HFFc6 (cell line): ENCODE data around the gene GCHFR. TPM values are rescaled to one million over a fixed set of nuclear protein-coding genes. Genes with fewer than 3 reads are reported as not detected.

Experiments
- DNase-seq: peaks from one replicate; pipeline ENCODE4 v3.0.0-alpha.2; 2018
- H3K27ac Mint-ChIP-seq: 2 replicates; pipeline ENCODE4 v1.8.0; 2020; ENCODE audit warnings: mild to moderate bottlenecking, mixed read lengths
- H3K27me3 Mint-ChIP-seq: 2 replicates; pipeline ENCODE4 v1.8.0; 2021; ENCODE audit warnings: mild to moderate bottlenecking, moderate library complexity, mixed read lengths; ENCODE audit not compliant: insufficient read depth
- H3K36me3 Mint-ChIP-seq: 2 replicates; pipeline ENCODE4 v1.8.0; 2021; ENCODE audit warnings: low read depth, mixed read lengths
- H3K4me1 Mint-ChIP-seq: 2 replicates; pipeline ENCODE4 v1.8.0; 2020; ENCODE audit warnings: low read depth, mixed read lengths
- H3K4me3 Mint-ChIP-seq: 2 replicates; pipeline ENCODE4 v1.8.0; 2020; ENCODE audit warnings: mild to moderate bottlenecking, moderate library complexity, mixed read lengths
- H3K9me3 Mint-ChIP-seq: 2 replicates; pipeline ENCODE4 v1.8.0; 2020; ENCODE audit warnings: mild to moderate bottlenecking, mixed read lengths
- total RNA-seq, 6 experiments: library from RNA; stranded (reverse); fragmentation: NEBNext Ultra II Directional; extraction: Animal tissue kit (Norgen Biotek cat#: 25700); gene quantifications; 2 replicates in 1 of 6; 3 replicates in 5 of 6; pipeline ENCODE4 v1.2.3, GENCODE V29; 2021
- TF ChIP-seq, protein P1 (sequence below): fragments of 200-600 bp; sonication (generic); IDR thresholded peaks from 2 replicates; pipeline ENCODE4 v1.5.0; 2021; ENCODE audit warnings: antibody characterized with exemption, mild to moderate bottlenecking

The GCHFR gene
- total RNA-seq, 6 experiments from 2014 or later = 1.6 to 3.1 (median 2.7) TPM

GRCh38 chr15:40799523-40799922 is 35.7 kb downstream of the GCHFR start:
- no peak for DNase-seq
- H3K9me3 Mint-ChIP-seq = no peaks in the 10 kb centered on the region
- H3K4me3 Mint-ChIP-seq = no peak overlapping the region
- TF ChIP-seq, protein P1, sequence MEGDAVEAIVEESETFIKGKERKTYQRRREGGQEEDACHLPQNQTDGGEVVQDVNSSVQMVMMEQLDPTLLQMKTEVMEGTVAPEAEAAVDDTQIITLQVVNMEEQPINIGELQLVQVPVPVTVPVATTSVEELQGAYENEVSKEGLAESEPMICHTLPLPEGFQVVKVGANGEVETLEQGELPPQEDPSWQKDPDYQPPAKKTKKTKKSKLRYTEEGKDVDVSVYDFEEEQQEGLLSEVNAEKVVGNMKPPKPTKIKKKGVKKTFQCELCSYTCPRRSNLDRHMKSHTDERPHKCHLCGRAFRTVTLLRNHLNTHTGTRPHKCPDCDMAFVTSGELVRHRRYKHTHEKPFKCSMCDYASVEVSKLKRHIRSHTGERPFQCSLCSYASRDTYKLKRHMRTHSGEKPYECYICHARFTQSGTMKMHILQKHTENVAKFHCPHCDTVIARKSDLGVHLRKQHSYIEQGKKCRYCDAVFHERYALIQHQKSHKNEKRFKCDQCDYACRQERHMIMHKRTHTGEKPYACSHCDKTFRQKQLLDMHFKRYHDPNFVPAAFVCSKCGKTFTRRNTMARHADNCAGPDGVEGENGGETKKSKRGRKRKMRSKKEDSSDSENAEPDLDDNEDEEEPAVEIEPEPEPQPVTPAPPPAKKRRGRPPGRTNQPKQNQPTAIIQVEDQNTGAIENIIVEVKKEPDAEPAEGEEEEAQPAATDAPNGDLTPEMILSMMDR = no peak
- H3K27me3 Mint-ChIP-seq = no peaks in the 10 kb centered on the region; the same call in 1 of the 2 replicates
- H3K27ac Mint-ChIP-seq = no peak overlapping the region
- H3K4me1 Mint-ChIP-seq = peaks cover 19% of the 10 kb centered on the region
- H3K36me3 Mint-ChIP-seq = peaks cover 9% of the 10 kb centered on the region; the same call in 1 of the 2 replicates

DNA sequence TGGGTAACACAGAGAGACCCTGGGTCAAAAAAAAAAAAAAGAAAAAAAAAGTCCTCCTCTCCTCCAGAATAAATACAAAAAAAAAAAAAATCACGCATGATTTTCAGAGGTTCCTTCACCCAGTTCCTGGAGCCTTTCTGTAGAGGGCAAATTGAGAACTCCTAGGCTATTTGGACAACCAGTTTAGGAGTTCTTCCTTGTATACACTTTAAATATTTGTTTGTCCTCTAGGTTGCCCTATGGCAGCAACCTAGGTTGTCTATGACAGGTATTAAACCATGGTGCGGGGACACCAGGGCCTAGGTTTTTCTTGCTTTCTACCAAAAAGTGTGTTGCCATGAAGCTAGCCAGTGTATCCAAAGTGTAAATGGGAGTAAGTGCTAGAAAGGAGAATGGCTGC is 39.2 kb downstream of the GCHFR start:
- Mint-ChIP-seq H3K27ac (no peak overlapping the region), H3K9me3 (no peaks in the 10 kb centered on the region), H3K4me1 (peaks cover 28% of the 10 kb centered on the region), H3K27me3 (no peaks in the 10 kb centered on the region; the same call in 1 of the 2 replicates), H3K36me3 (peaks cover 13% of the 10 kb centered on the region), H3K4me3 (no peak overlapping the region)
- TF ChIP-seq, protein P1 = no peak
- no peak for DNase-seq

- Mint-ChIP-seq H3K9me3 (no peaks in the 10 kb centered on the region), H3K4me3 (no peak overlapping the region), H3K27ac (no peak overlapping the region), H3K4me1 (peaks cover 29% of the 10 kb centered on the region), H3K36me3 (peaks cover 13% of the 10 kb centered on the region), H3K27me3 (no peaks in the 10 kb centered on the region; the same call in 1 of the 2 replicates)
- no peak for DNase-seq
- TF ChIP-seq, protein P1 = peak; percentile 24; the same call in 1 of the 2 replicates
Measured at GRCh38 chr15:40803688-40804087, 39.8 kb downstream of the GCHFR start.

DNA sequence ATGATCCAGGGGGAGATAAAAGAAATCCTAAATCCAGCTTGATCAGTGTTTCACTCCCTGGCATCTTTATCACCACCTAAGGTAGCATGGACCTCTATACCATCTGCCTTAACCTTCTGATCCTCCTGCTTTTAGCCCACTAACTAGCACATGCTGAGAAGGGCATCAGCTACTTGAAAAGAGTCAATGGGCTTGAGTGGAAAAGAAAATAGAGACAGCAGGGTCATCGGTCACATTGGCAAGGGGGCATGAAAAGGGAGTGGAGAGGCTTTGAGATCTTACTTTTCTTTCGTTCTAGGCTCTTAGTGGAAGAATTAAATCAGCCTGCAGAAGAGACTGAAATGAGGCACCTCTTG is 42.8 kb downstream of the GCHFR start:
- Mint-ChIP-seq H3K4me1 (peaks cover 18% of the 10 kb centered on the region), H3K9me3 (no peaks in the 10 kb centered on the region), H3K36me3 (peaks cover 7% of the 10 kb centered on the region), H3K27ac (peak overlapping the region; percentile 94), H3K27me3 (no peaks in the 10 kb centered on the region), H3K4me3 (peak overlapping the region; percentile 98)
- DNase-seq = no peak
- TF ChIP-seq, protein P1 = no peak

DNA sequence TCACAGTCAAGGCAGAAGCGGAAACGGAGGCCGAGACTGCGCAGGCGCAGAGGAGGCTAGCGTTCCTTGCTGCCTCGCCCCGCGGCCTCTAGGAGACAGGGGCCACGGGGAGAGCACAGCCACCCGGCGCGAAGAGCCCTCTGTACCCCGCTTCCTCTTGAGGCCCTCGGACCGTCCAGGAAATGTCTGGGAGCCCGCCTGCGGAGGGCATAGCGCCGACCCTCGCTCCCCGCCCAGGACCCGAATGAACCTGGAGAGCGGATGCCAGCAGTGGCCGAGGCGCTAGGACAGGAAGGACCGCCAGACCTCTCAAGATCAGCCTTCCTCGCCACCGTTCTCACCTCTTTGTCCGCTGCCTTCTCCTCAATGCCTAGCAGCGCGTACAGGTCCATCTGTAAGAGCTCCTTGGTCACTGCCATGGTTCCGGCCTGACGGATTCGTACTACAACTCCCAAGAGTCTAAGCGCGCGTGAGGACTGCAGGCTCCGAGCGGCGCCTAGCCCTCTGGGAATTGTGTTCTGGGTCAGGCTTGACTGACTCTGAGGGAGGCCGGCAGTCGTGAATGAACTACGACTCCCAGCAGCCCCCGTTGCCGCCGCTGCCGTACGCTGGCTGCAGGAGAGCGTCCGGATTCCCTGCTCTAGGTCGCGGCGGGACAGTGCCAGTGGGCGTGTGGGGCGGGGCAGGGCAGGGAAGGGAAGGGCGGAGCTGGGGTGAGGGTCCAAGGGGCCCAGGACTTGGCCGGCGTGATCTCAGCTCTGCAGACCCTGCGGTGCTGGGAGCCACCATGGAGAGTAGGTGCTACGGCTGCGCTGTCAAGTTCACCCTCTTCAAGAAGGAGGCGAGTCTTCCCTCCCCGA is 43.4 kb downstream of the GCHFR start, which contains the start of the genes DNAJC17 and ZFYVE19:
DNAJC17 (minus strand) TSS at position 446 of the 860 bp plus-strand sequence; CDS start at position 419, 27 bp downstream.
ZFYVE19 (plus strand) TSS at position 62 of the 860 bp plus-strand sequence; CDS start at position 563, 501 bp downstream.
- Mint-ChIP-seq H3K4me3 (peak within 1 kb of the TSS; percentile 98), H3K27ac (peak within 1 kb of the TSS; percentile 94), H3K27me3 (no peaks in the 10 kb centered on the region), H3K36me3 (peaks cover 4% of the 10 kb centered on the region), H3K9me3 (no peaks in the 10 kb centered on the region), H3K4me1 (peaks cover 18% of the 10 kb centered on the region)
- peak; percentile 98 for DNase-seq
- TF ChIP-seq, protein P1 = peak; percentile 32
